ENCODE results near the gene RGS7BP. TPM values are rescaled to one million over a fixed set of nuclear protein-coding genes. Genes with fewer than 3 reads are reported as not detected.

Gene RGS7BP
- 8.9 TPM for polyA plus RNA-seq (ENCODE audit: insufficient read length)

- DNase-seq (ENCODE audit: low read depth) = no peak
Observed at GRCh38 chr5:64505769-64506566, at the start of gene RGS7BP. RGS7BP (plus strand) TSS chr5:64506015; CDS start chr5:64506625, 610 bp downstream.

GRCh38 chr5:64457846-64458245 lies 48.0 kb upstream of the RGS7BP start:
- no peak for DNase-seq (ENCODE audit: low read depth)

GRCh38 chr5:64458948-64459347 lies 46.9 kb upstream of the RGS7BP start:
- DNase-seq (ENCODE audit: low read depth) = no peak

GRCh38 chr5:64462391-64462790 lies 43.4 kb upstream of the RGS7BP start:
- no peak for DNase-seq (ENCODE audit: low read depth)

GRCh38 chr5:64486163-64486562 lies 19.7 kb upstream of the RGS7BP start:
- no peak for DNase-seq (ENCODE audit: low read depth)

GRCh38 chr5:64487283-64487682 lies 18.5 kb upstream of the RGS7BP start:
- no peak for DNase-seq (ENCODE audit: low read depth)

- no peak for DNase-seq (ENCODE audit: low read depth)
Observed at GRCh38 chr5:64489857-64490256, 16.0 kb upstream of the RGS7BP start.

GRCh38 chr5:64497386-64497785 lies 8.4 kb upstream of the RGS7BP start:
- DNase-seq (ENCODE audit: low read depth) = no peak

GRCh38 chr5:64502196-64502595 lies 3.6 kb upstream of the RGS7BP start:
- DNase-seq (ENCODE audit: low read depth) = no peak

GRCh38 chr5:64506567-64507263 lies 900 bp downstream of the RGS7BP start:
- no peak for DNase-seq (ENCODE audit: low read depth)

GRCh38 chr5:64507264-64507605 lies 1.4 kb downstream of the RGS7BP start:
- no peak for DNase-seq (ENCODE audit: low read depth)

- DNase-seq (ENCODE audit: low read depth) = no peak
Observed at GRCh38 chr5:64509828-64510227, 4.0 kb downstream of the RGS7BP start.

GRCh38 chr5:64513492-64513891 lies 7.7 kb downstream of the RGS7BP start:
- no peak for DNase-seq (ENCODE audit: low read depth)

GRCh38 chr5:64514612-64515011 lies 8.8 kb downstream of the RGS7BP start:
- no peak for DNase-seq (ENCODE audit: low read depth)

- no peak for DNase-seq (ENCODE audit: low read depth)
Observed at GRCh38 chr5:64516216-64516615, 10.4 kb downstream of the RGS7BP start.

- no peak for DNase-seq (ENCODE audit: low read depth)
Observed at GRCh38 chr5:64518793-64519192, 13.0 kb downstream of the RGS7BP start.

GRCh38 chr5:64519263-64519662 lies 13.4 kb downstream of the RGS7BP start:
- DNase-seq (ENCODE audit: low read depth) = no peak

- DNase-seq (ENCODE audit: low read depth) = no peak
Observed at GRCh38 chr5:64526734-64527439, 21.1 kb downstream of the RGS7BP start.

- no peak for DNase-seq (ENCODE audit: low read depth)
Observed at GRCh38 chr5:64530076-64530475, 24.3 kb downstream of the RGS7BP start.

GRCh38 chr5:64532212-64532611 lies 26.4 kb downstream of the RGS7BP start:
- DNase-seq (ENCODE audit: low read depth) = no peak

GRCh38 chr5:64532657-64533056 lies 26.8 kb downstream of the RGS7BP start:
- no peak for DNase-seq (ENCODE audit: low read depth)

- no peak for DNase-seq (ENCODE audit: low read depth)
Observed at GRCh38 chr5:64534033-64534432, 28.2 kb downstream of the RGS7BP start.

- no peak for DNase-seq (ENCODE audit: low read depth)
Observed at GRCh38 chr5:64557911-64558310, 52.1 kb downstream of the RGS7BP start.

Data from forelimb muscle (tissue), 1 donor.